C4-2B (cell line): Measurements from ENCODE around the gene SHFL.

Source experiments
- ZFX ChIP-seq: fragments of 450-650 bp; IDR thresholded peaks from 2 replicates; pipeline ENCODE4 v1.6.1; 2017
- TF ChIP-seq, protein P1 (sequence below): fragments of 450-650 bp; conservative IDR thresholded peaks from 2 replicates; pipeline ENCODE4 v1.5.1; 2017; ENCODE audit warnings: mild to moderate bottlenecking

DNA sequence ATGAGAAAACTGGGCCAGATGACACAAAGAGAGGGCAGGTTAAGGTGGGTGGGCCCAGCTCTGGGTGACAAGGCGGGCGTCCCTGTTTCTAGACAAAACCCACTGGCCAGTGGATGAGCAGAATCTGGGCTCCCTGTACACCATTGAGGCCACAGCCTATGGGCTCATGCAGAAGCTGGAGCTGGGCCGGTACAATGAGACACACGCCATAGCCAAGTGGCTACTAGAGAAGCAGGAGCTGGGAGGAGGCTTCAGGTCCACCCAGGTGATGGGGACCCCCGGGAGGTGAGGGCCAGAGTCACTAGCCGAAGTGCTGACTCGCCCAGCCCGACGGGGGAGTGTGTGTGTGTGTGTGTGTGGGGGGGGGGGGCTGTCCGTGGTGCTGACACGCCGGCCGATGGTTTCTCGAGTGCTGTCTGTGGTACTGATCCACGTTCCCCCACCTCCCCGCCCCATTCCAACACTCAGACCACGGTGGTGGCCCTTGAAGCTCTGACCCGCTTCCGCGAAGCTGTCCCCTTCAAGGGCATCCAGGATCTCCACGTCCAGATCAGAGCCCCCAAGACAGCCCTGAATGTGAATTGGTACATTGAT is 24.3 kb upstream of the SHFL start:
- TF ChIP-seq, protein P1, sequence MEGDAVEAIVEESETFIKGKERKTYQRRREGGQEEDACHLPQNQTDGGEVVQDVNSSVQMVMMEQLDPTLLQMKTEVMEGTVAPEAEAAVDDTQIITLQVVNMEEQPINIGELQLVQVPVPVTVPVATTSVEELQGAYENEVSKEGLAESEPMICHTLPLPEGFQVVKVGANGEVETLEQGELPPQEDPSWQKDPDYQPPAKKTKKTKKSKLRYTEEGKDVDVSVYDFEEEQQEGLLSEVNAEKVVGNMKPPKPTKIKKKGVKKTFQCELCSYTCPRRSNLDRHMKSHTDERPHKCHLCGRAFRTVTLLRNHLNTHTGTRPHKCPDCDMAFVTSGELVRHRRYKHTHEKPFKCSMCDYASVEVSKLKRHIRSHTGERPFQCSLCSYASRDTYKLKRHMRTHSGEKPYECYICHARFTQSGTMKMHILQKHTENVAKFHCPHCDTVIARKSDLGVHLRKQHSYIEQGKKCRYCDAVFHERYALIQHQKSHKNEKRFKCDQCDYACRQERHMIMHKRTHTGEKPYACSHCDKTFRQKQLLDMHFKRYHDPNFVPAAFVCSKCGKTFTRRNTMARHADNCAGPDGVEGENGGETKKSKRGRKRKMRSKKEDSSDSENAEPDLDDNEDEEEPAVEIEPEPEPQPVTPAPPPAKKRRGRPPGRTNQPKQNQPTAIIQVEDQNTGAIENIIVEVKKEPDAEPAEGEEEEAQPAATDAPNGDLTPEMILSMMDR = no peak
- no peak for TF ChIP-seq ZFX
